ENCODE measurements around the gene CCDC91.

The CCDC91 gene

DNA sequence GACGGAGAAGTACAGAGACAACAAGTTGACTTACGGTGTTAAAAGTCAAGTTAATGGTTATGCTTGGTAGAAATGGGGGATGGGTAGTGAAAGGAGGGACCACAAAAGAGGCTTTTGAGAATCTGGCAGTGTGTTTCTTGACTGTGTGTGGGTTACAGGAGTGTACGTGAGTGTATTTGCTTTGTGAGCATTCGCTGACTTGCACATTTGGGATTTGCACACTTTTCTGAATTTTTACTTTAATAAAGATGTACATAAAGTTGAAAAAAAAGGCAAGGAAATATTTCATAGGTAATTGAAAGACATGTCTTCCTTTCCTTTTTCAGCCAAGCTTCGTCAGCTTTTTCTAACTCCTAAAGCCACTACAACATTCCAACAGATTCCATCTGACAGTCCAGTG is 28.6 kb upstream of the CCDC91 start:
- Histone ChIP-seq H3K4me3 (ENCODE audit: low read depth, low read length) (no peak overlapping the region), H3K4me1 (ENCODE audit: control insufficient read depth, insufficient read depth, low read length) (no peaks in the 10 kb centered on the region), H3K27ac (ENCODE audit: extremely low read depth, low read depth, low read length) (no peak overlapping the region), H3K9me3 (ENCODE audit: control insufficient read depth, insufficient read depth, low read depth, low read length) (no peaks in the 10 kb centered on the region), H3K36me3 (ENCODE audit: control insufficient read depth in 2 of 2, insufficient read depth in 1 of 2, low read length in 2 of 2) (no peaks in the 10 kb centered on the region)
- POLR2A ChIA-PET: no interaction called here
- TF ChIP-seq, protein P1, sequence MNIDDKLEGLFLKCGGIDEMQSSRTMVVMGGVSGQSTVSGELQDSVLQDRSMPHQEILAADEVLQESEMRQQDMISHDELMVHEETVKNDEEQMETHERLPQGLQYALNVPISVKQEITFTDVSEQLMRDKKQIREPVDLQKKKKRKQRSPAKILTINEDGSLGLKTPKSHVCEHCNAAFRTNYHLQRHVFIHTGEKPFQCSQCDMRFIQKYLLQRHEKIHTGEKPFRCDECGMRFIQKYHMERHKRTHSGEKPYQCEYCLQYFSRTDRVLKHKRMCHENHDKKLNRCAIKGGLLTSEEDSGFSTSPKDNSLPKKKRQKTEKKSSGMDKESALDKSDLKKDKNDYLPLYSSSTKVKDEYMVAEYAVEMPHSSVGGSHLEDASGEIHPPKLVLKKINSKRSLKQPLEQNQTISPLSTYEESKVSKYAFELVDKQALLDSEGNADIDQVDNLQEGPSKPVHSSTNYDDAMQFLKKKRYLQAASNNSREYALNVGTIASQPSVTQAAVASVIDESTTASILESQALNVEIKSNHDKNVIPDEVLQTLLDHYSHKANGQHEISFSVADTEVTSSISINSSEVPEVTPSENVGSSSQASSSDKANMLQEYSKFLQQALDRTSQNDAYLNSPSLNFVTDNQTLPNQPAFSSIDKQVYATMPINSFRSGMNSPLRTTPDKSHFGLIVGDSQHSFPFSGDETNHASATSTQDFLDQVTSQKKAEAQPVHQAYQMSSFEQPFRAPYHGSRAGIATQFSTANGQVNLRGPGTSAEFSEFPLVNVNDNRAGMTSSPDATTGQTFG (tag by site-specific recombination; IDR thresholded peaks at IDR 0.05; ENCODE audit: borderline replicate concordance): no peak
- TF ChIP-seq ZNF394 (tag by site-specific recombination; IDR thresholded peaks at IDR 0.05; ENCODE audit: borderline replicate concordance) (no peak), ZNF677 (tag by site-specific recombination; IDR thresholded peaks at IDR 0.05) (no peak)
- TF ChIP-seq, protein P2, sequence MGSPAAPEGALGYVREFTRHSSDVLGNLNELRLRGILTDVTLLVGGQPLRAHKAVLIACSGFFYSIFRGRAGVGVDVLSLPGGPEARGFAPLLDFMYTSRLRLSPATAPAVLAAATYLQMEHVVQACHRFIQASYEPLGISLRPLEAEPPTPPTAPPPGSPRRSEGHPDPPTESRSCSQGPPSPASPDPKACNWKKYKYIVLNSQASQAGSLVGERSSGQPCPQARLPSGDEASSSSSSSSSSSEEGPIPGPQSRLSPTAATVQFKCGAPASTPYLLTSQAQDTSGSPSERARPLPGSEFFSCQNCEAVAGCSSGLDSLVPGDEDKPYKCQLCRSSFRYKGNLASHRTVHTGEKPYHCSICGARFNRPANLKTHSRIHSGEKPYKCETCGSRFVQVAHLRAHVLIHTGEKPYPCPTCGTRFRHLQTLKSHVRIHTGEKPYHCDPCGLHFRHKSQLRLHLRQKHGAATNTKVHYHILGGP (tag by site-specific recombination; IDR thresholded peaks at IDR 0.05): no peak
- CTCF ChIA-PET: no interaction called here

DNA sequence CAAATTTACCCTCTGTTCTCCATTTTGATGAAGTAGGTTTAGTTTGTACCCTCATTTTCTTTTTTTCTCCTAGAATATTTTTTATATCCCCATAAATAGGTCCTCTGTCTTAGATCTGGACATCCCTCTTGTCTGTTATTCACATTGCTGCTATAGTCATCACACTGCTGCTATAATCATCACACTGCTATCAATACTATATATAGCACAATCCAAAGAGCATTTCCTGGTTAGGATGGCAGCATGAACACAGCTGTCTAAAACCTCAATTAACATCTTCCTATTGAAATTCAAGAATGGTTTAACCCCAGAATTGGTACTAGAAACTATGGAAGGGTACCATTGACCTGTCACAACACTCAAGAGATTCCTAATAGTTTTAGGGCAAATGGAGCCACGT is 27.6 kb upstream of the CCDC91 start:
- no peaks in the 10 kb centered on the region for H3K4me1 ChIP-seq (ENCODE audit: control insufficient read depth, insufficient read depth, low read length)
- TF ChIP-seq MYNN (tag by site-specific recombination; IDR thresholded peaks at IDR 0.05; ENCODE audit: borderline replicate concordance) (no peak), GLIS1 (tag by site-specific recombination; IDR thresholded peaks at IDR 0.05) (no peak), ZNF138 (tag by site-specific recombination; IDR thresholded peaks at IDR 0.05; ENCODE audit: borderline replicate concordance) (no peak), ZFP41 (tag by site-specific recombination; IDR thresholded peaks at IDR 0.05; ENCODE audit: borderline replicate concordance) (no peak), ZNF221 (tag by site-specific recombination; IDR thresholded peaks at IDR 0.05; ENCODE audit: borderline replicate concordance) (no peak), ZNF571 (tag by site-specific recombination; IDR thresholded peaks at IDR 0.05) (no peak), ZBTB17 (tag by site-specific recombination; IDR thresholded peaks at IDR 0.05) (no peak)
- TF ChIP-seq, protein P3, sequence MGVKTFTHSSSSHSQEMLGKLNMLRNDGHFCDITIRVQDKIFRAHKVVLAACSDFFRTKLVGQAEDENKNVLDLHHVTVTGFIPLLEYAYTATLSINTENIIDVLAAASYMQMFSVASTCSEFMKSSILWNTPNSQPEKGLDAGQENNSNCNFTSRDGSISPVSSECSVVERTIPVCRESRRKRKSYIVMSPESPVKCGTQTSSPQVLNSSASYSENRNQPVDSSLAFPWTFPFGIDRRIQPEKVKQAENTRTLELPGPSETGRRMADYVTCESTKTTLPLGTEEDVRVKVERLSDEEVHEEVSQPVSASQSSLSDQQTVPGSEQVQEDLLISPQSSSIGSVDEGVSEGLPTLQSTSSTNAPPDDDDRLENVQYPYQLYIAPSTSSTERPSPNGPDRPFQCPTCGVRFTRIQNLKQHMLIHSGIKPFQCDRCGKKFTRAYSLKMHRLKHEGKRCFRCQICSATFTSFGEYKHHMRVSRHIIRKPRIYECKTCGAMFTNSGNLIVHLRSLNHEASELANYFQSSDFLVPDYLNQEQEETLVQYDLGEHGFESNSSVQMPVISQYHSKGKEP (tag by site-specific recombination; IDR thresholded peaks at IDR 0.05): no peak
- TF ChIP-seq, protein P4, sequence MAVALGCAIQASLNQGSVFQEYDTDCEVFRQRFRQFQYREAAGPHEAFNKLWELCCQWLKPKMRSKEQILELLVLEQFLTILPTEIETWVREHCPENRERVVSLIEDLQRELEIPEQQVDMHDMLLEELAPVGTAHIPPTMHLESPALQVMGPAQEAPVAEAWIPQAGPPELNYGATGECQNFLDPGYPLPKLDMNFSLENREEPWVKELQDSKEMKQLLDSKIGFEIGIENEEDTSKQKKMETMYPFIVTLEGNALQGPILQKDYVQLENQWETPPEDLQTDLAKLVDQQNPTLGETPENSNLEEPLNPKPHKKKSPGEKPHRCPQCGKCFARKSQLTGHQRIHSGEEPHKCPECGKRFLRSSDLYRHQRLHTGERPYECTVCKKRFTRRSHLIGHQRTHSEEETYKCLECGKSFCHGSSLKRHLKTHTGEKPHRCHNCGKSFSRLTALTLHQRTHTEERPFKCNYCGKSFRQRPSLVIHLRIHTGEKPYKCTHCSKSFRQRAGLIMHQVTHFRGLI (tag by site-specific recombination; IDR thresholded peaks at IDR 0.05): no peak
- ChIA-PET CTCF (no interaction called here), POLR2A (no interaction called here)
- no peaks in the 10 kb centered on the region for H3K9me3 ChIP-seq (ENCODE audit: control insufficient read depth, insufficient read depth, low read depth, low read length)
- H3K4me3 ChIP-seq (ENCODE audit: low read depth, low read length): no peak overlapping the region
- H3K36me3 ChIP-seq (ENCODE audit: control insufficient read depth in 2 of 2, insufficient read depth in 1 of 2, low read length in 2 of 2): no peaks in the 10 kb centered on the region
- H3K27ac ChIP-seq (ENCODE audit: extremely low read depth, low read depth, low read length): no peak overlapping the region

DNA sequence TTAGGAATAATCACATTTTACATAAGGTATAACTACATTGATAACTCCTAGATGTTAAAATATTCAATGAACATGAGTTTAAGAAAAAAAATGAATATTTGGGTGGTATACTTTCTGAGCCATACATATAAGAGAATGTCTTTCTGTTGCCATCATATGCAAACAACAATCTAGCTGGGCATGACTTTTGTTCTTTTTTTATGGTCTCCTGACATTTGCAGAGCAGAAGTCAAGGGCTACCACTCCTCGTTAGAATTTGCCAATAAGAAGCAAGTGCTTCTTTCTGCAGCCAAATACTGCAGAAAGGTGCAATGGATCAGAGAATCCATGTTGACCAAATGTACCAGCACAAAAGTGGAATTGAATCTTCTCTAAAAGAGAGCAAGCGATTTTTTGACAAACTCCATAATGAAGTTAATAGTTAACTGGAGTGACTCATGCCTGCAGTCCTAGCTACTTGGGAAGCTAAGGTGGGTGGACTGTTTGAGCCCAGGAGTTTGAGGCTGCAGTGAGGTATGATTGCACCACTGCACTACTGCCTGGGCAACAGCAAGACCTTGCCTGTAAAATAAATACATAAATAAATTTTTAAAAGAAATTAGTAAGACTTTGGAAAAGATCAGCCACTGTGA is 25.5 kb upstream of the CCDC91 start:
- H3K4me3 ChIP-seq (ENCODE audit: low read depth, low read length): no peak overlapping the region
- ChIA-PET CTCF (no interaction called here), POLR2A (no interaction called here)
- no peaks in the 10 kb centered on the region for H3K36me3 ChIP-seq (ENCODE audit: control insufficient read depth in 2 of 2, insufficient read depth in 1 of 2, low read length in 2 of 2)
- no peaks in the 10 kb centered on the region for H3K9me3 ChIP-seq (ENCODE audit: control insufficient read depth, insufficient read depth, low read depth, low read length)
- H3K27ac ChIP-seq (ENCODE audit: extremely low read depth, low read depth, low read length): no peak overlapping the region
- H3K4me1 ChIP-seq (ENCODE audit: control insufficient read depth, insufficient read depth, low read length): no peaks in the 10 kb centered on the region
- TF ChIP-seq IKZF3 (tag by site-specific recombination; IDR thresholded peaks at IDR 0.05) (no peak), ZNF426 (tag by site-specific recombination; IDR thresholded peaks at IDR 0.05) (no peak), ZNF335 (tag by site-specific recombination; conservative IDR thresholded peaks at IDR 0.05) (no peak), KLF8 (tag by site-specific recombination; IDR thresholded peaks at IDR 0.05) (no peak)
- TF ChIP-seq, protein P5, sequence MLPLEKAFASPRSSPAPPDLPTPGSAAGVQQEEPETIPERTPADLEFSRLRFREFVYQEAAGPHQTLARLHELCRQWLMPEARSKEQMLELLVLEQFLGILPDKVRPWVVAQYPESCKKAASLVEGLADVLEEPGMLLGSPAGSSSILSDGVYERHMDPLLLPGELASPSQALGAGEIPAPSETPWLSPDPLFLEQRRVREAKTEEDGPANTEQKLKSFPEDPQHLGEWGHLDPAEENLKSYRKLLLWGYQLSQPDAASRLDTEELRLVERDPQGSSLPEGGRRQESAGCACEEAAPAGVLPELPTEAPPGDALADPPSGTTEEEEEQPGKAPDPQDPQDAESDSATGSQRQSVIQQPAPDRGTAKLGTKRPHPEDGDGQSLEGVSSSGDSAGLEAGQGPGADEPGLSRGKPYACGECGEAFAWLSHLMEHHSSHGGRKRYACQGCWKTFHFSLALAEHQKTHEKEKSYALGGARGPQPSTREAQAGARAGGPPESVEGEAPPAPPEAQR (tag by site-specific recombination; IDR thresholded peaks at IDR 0.05): no peak

All from HEK293 (cell line).